ENCODE measurements around the gene PSENEN.

DNA sequence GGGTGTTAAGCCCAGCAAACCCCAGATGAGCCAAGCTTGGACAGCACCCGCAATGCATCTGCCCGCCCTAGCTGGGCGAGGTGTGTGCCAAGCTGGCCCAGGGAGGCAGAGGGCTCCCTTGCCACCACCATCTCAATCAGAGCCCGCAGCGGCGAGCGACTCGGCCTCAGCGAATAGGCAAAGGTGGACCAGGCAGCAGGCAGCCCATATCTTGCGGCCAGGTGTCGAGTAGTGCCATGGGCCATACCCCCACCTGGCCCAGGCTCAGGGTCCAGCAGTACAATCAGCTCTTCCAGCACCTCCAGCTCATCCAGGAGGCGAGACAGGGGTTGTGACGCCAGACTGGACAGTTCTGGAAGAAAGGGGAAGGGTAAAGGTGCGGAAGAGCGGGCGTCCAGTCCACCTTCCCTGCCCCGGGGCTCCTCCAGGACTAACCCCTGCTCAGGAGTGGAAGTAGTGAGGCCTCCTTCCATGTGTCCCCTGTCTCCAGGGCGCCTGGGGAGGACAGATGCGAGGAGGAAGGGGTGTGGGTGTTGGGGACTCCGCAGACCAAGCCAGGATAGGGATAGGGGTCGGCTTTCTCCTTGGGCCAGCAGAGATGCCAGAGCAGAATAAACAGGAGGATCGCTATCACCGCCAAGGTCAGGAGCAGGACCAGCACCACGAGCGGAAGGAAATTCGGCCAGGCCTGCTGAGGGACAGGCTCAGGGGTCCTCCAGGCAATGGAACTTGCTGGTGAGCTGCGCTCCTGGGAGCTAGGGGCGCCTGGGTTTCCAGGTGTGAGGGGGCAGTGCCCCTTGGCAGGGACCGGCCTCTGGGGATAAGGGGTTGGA is 6.0 kb upstream of the PSENEN start:
- TF ChIP-seq, protein P1, sequence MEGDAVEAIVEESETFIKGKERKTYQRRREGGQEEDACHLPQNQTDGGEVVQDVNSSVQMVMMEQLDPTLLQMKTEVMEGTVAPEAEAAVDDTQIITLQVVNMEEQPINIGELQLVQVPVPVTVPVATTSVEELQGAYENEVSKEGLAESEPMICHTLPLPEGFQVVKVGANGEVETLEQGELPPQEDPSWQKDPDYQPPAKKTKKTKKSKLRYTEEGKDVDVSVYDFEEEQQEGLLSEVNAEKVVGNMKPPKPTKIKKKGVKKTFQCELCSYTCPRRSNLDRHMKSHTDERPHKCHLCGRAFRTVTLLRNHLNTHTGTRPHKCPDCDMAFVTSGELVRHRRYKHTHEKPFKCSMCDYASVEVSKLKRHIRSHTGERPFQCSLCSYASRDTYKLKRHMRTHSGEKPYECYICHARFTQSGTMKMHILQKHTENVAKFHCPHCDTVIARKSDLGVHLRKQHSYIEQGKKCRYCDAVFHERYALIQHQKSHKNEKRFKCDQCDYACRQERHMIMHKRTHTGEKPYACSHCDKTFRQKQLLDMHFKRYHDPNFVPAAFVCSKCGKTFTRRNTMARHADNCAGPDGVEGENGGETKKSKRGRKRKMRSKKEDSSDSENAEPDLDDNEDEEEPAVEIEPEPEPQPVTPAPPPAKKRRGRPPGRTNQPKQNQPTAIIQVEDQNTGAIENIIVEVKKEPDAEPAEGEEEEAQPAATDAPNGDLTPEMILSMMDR (conservative IDR thresholded peaks at IDR 0.05 in 1 of 2, IDR thresholded peaks at IDR 0.05 in 1 of 2; ENCODE audit: low read depth in 1 of 2, low read length in 2 of 2): no peak
- TF ChIP-seq EZH2 (IDR thresholded peaks at IDR 0.05; ENCODE audit: low read length, missing control alignments): no peak

Data from fibroblast of lung (primary cell).